Transverse colon (tissue), 4 donors: ENCODE measurements around the gene NOVA1. TPM values are rescaled to one million over a fixed set of nuclear protein-coding genes. Genes with fewer than 3 reads are reported as not detected.

Source experiments
- DNase-seq: peaks from one replicate; pipeline ENCODE4 v3.0.0-alpha.2; 2019
- H3K27ac ChIP-seq, 4 donors: fragments of 200-600 bp; sonication (generic); 2 replicates each; pipeline ENCODE4 v1.5.1; 2016 to 2018; ENCODE audit warnings: inconsistent platforms in 4 of 4
- H3K27me3 ChIP-seq: fragments of 200-600 bp; sonication (generic); 2 replicates; pipeline ENCODE4 v1.5.1; 2017; ENCODE audit warnings: inconsistent platforms
- H3K36me3 ChIP-seq, 4 donors: fragments of 200-600 bp; sonication (generic); 2 replicates each; pipeline ENCODE4 v1.5.1; 2017 to 2019; ENCODE audit warnings: inconsistent platforms in 4 of 4
- H3K4me1 ChIP-seq, 4 donors: fragments of 200-600 bp; sonication (generic); 2 replicates each; pipeline ENCODE4 v1.5.1; 2017 to 2020; ENCODE audit warnings: inconsistent platforms in 4 of 4
- H3K4me3 ChIP-seq, 4 donors: fragments of 200-600 bp; sonication (generic); 1 replicate in 1 of 4; 2 replicates in 3 of 4; pipeline versions ENCODE4 v1.5.1 to v1.6.1; 2017 to 2019; ENCODE audit warnings: inconsistent platforms in 4 of 4
- H3K9me3 ChIP-seq, 2 donors: fragments of 200-600 bp; sonication (generic); 2 replicates each; pipeline ENCODE4 v1.5.1; 2017 to 2019; ENCODE audit warnings: inconsistent platforms in 2 of 2
- CTCF ChIP-seq, 5 experiments: fragments of 200-600 bp in 3 of 5; fragments of 450-650 bp in 2 of 5; sonication (generic) in 3 of 5; IDR thresholded peaks; 1 replicate in 2 of 5; 2 replicates in 3 of 5; pipeline ENCODE4 v1.5.1; 2016 to 2017; ENCODE audit warnings: antibody characterized with exemption in 5 of 5, inconsistent platforms in 3 of 5, mild to moderate bottlenecking in 2 of 5, moderate library complexity in 1 of 5
- EP300 ChIP-seq: sonication (generic); formaldehyde crosslinking; IDR thresholded peaks from one replicate; pipeline ENCODE4 v1.6.1; 2017; ENCODE audit warnings: antibody characterized with exemption, low read depth
- POLR2A ChIP-seq: fragments of 450-650 bp; IDR thresholded peaks from one replicate; pipeline ENCODE4 v1.6.1; 2016; ENCODE audit warnings: antibody characterized with exemption, mild to moderate bottlenecking, moderate library complexity
- POLR2AphosphoS5 ChIP-seq, 3 donors: sonication (generic); formaldehyde crosslinking; IDR thresholded peaks; one replicate each; pipeline ENCODE4 v1.6.1; 2016; ENCODE audit warnings: antibody characterized with exemption in 3 of 3
- WGBS, 2 donors: methylation state at CpG; one replicate each; pipeline ENCODE4 v1.1.5; 2018; ENCODE audit warnings: low coverage in 1 of 2; 5-methylcytosine and 5-hydroxymethylcytosine counted together
- in situ Hi-C, 4 donors: fragments of 200-750 bp; cut with MboI; loops; one replicate each; pipeline versions ENCODE4 v1.15.0 to v1.15.1; 2017; ENCODE audit warnings: low sequenced_read_pairs in 3 of 4, low pct_ligation_motif_present in 1 of 4, low pct_unique_long_range_greater_than_20kb in 1 of 4
- intact Hi-C: fragments of 100-400 bp; cut with DNase I; formaldehyde crosslinking; loops from one replicate; pipeline ENCODE4 v1.15.1; 2023; ENCODE audit warnings: low total_unique reads
- total RNA-seq, 4 donors: library from RNA; depleted of rRNA; stranded (reverse); fragments of >200 nt; gene quantifications; one replicate each; pipeline ENCODE4 v1.1.0, GENCODE V29; 2016

Gene NOVA1
- total RNA-seq, 4 donors from 2014 or later: 3.1 to 20.2 (median 6.2) TPM

GRCh38 chr14:26598672-26599131 lies 869 bp upstream of the NOVA1 start:
- 1 to 9% methylated on average over 13 to 18 of the region's 18 CpGs for WGBS, 2 donors
- no peaks in the 10 kb centered on the region for H3K9me3 ChIP-seq
- H3K4me3 ChIP-seq: peak overlapping the region; percentile 63 to 74 (median 72)
- H3K27me3 ChIP-seq: no peaks in the 10 kb centered on the region
- no peaks in the 10 kb centered on the region for H3K36me3 ChIP-seq
- peak overlapping the region; percentile 87 to 95 (median 92) for H3K27ac ChIP-seq
- in situ Hi-C loops: no loop called here
- TF ChIP-seq EP300 (no peak), POLR2A (no peak), POLR2AphosphoS5 (IDR thresholded peaks at IDR 0.05) (no peak), CTCF (IDR thresholded peaks at IDR 0.05) (no peak)
- intact Hi-C loops: no loop called here
- DNase-seq: no peak
- peaks cover 0 to 3% (median 1%) of the 10 kb centered on the region in 4 donors for H3K4me1 ChIP-seq

GRCh38 chr14:26598081-26598671 lies 343 bp upstream of the NOVA1 start:
- H3K36me3 ChIP-seq: no peaks in the 10 kb centered on the region
- peak; percentile 80 for DNase-seq
- WGBS, 2 donors: 0 to 14% methylated on average over 21 to 44 of the region's 54 CpGs
- intact Hi-C loops: no loop called here
- H3K9me3 ChIP-seq: no peaks in the 10 kb centered on the region
- in situ Hi-C loops: no loop called here
- peak overlapping the region; percentile 63 to 74 (median 72) for H3K4me3 ChIP-seq
- no peaks in the 10 kb centered on the region for H3K27me3 ChIP-seq
- TF ChIP-seq CTCF (IDR thresholded peaks at IDR 0.05) (no peak), POLR2A (peak; percentile 2), POLR2AphosphoS5 (IDR thresholded peaks at IDR 0.05) (peak; percentile 62 to 83 (median 69)), EP300 (no peak)
- peak overlapping the region; percentile 87 to 95 (median 92) for H3K27ac ChIP-seq
- peaks cover 0 to 3% (median 1%) of the 10 kb centered on the region in 4 donors for H3K4me1 ChIP-seq

- WGBS, 2 donors: 0 to 8% methylated on average over 6 to 15 of the region's 33 CpGs
- peak overlapping the region; percentile 63 to 74 (median 72) for H3K4me3 ChIP-seq
- peak; percentile 13 for DNase-seq
- no peaks in the 10 kb centered on the region for H3K27me3 ChIP-seq
- peak overlapping the region; percentile 87 to 95 (median 92) for H3K27ac ChIP-seq
- intact Hi-C loops (no loop called here), in situ Hi-C loops (no loop called here)
- H3K4me1 ChIP-seq: peaks cover 0 to 3% (median 1%) of the 10 kb centered on the region in 4 donors
- H3K9me3 ChIP-seq: no peaks in the 10 kb centered on the region
- TF ChIP-seq EP300: no peak
- TF ChIP-seq POLR2A: no peak
- no peak for TF ChIP-seq POLR2AphosphoS5 (IDR thresholded peaks at IDR 0.05)
- no peak for TF ChIP-seq CTCF (IDR thresholded peaks at IDR 0.05)
- no peaks in the 10 kb centered on the region for H3K36me3 ChIP-seq
Measured at GRCh38 chr14:26597071-26597588, 703 bp downstream of the NOVA1 start.

- peak overlapping the region; percentile 63 to 74 (median 72) for H3K4me3 ChIP-seq
- H3K4me1 ChIP-seq: peaks cover 0 to 3% (median 1%) of the 10 kb centered on the region in 4 donors
- in situ Hi-C loops: no loop called here
- intact Hi-C loops: no loop called here
- H3K9me3 ChIP-seq: no peaks in the 10 kb centered on the region
- no peaks in the 10 kb centered on the region for H3K27me3 ChIP-seq
- no peaks in the 10 kb centered on the region for H3K36me3 ChIP-seq
- peak overlapping the region; percentile 87 to 95 (median 92) for H3K27ac ChIP-seq
- 15 to 21% methylated on average over 7 to 21 of the region's 21 CpGs for WGBS, 2 donors
- no peak for TF ChIP-seq EP300
- TF ChIP-seq CTCF (IDR thresholded peaks at IDR 0.05): no peak
- no peak for TF ChIP-seq POLR2A
- TF ChIP-seq POLR2AphosphoS5 (IDR thresholded peaks at IDR 0.05): no peak
- DNase-seq: peak; percentile 9
Measured at GRCh38 chr14:26596543-26597061, 1.2 kb downstream of the NOVA1 start.
